Sigmoid colon (tissue), 4 donors: ENCODE measurements around the gene TMCC2.

Experiments
- CTCF ChIP-seq, 4 experiments: fragments of 450-650 bp in 3 of 4; fragments of 200-600 bp in 1 of 4; IDR thresholded peaks; one replicate each; pipeline ENCODE4 v1.5.1; 2016 to 2019; ENCODE audit warnings: antibody characterized with exemption in 4 of 4, mild to moderate bottlenecking in 3 of 4, moderate library complexity in 2 of 4
- POLR2AphosphoS5 ChIP-seq, 4 donors: sonication (generic); formaldehyde crosslinking; IDR thresholded peaks; one replicate each; pipeline ENCODE4 v1.6.1; 2017; ENCODE audit warnings: antibody characterized with exemption in 4 of 4

GRCh38 chr1:205268846-205269680 lies 41.3 kb downstream of the TMCC2 start:
- TF ChIP-seq POLR2AphosphoS5 (IDR thresholded peaks at IDR 0.05) (no peak), CTCF (IDR thresholded peaks at IDR 0.05) (no peak)
